NCI-H2107 treated with DMSO at 0.1 percent for 48 hours (cell line): ENCODE data around the gene GNG7.
"Not testable (repeated sequence)": the region's sequence is repeated elsewhere in the genome, so short reads cannot be mapped to it uniquely, and the experiment has no call there.

Experiments
- DNase-seq: peaks from one replicate; lab custom pipeline; 2025; ENCODE audit not compliant: unreplicated experiment; lab: John Stamatoyannopoulos, UW

GNG7 gene

DNA sequence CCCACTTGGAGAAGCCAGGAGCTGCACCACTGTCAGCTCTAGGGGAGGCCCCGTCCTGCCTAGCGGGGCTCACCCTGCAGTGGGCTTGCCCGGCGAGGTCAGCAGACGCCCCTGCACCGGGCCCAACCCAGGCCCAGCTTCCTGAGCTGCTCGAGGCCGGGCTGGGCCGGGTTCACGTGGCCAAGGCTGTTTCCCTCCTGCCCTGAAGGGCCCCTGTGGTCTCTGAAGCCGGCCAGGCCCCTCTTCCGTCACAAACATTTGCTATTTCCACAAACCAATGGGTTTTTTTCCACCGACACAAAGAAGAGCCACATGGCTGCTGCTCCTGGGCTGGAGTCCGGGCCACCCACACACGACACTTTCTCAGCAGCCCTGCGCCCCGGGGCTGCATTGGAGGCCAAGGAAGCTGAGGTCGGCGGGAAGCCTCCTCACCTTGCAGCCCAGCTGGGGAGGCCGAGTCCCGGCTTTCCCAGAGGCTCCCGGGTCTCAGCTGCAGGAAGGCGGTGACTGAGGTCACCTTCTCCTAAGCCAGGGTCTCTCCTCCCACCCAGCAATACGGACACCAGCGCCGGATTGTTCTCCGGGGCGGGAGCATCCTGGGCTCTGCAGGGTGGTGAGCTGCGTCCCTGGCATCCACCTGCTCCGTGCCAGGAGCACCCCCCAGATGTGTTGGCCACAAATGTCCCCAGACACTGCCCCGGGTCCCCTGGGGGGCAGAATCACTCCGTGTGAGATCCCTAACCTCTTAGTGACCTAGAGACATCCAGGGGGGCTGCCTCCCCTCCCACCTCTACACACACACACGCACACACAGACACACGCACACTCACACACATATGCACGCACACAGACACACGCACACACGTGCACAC, 146.0 kb downstream of the GNG7 start:
- DNase-seq = no peak

DNA sequence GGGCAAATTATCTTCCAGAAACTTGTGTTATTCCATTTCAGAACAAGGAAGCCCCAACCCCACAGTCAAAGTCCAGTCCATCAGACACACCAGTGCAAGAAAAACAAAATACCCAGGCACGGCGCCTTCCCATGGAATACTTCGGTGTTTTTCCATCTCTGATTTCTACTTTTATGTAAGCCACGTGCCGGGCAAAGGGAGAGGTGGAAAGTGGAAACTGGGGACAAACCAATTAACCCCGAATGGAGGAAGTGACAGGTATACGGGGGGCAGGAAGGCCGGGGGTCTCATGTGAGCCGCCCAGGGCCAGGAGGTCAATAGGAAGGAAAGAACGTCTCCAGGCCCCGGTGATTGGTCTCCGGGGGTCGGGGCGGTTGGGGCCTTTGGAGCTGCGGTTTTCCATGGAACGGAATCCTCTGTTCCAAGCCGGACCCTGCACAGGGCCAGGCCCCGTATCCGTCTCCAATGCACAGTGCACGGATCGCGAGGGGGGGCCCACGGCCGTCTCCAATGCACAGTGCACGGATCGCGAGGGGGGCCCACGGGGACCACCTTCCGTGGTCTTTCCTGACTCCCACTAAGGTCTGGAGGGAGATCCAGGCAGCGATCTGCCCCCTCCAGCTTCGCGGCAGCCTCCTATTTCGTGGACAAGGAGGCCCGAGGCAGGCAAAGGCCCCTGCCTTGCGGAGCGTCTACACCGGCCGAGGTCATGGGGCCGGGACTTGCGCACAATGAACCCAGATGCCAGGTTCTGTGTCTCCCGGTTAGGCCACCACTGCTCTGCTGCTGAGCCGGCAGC, 146.9 kb downstream of the GNG7 start:
- DNase-seq = no peak

DNA sequence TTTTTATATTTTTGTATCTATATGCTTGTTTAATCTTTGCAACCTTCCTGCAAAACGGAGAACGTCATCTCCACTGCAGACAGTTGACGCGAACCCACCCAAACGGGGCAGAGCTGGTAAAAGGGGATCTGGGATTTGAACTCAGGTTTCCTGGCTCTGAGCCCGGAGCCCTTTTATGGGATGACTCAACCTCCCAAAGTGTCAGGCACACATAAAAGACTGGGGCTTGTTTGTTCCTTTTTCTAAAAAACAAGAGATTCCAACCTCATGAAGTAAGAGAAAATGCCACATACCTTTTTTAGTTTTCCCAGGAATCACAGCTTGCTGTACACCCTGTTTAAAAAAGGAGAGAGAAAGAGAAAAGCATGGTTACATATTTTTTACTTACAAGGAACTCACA, 147.6 kb downstream of the GNG7 start:
- DNase-seq = no peak

DNA sequence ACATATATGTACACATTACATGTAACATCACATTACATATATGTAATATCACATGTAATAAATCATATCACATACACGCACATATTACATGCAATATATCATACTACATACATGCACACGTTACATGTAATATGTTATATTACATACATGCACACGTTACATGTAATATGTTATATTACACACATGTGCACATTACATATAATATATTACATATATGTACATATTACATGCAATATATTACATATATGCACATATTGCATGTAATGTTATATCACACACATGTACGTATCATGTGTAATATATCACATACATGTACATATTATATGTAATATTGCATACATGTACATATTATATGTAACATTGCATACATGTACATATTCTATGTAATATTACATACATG, 149.0 kb downstream of the GNG7 start:
- DNase-seq = no peak

DNA sequence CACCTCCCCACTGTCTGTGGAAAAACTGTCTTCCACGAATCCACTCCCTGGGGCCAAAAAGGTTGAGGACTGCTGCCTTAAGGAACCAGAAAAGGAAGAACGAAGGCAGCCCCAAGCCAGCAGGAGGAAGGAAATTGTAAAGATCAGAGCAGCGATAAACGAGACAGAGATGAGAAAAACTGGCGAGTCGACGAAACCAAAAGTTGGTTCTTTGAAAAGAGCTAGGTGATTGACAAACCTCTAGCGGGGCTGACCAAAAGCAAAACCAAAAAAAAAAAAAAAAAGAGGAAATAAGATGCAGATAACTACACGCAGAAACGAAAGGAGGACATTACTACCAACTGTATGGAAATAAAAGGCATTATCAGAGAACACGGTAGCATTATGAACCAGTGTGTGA, 149.6 kb downstream of the GNG7 start:
- no peak for DNase-seq

DNA sequence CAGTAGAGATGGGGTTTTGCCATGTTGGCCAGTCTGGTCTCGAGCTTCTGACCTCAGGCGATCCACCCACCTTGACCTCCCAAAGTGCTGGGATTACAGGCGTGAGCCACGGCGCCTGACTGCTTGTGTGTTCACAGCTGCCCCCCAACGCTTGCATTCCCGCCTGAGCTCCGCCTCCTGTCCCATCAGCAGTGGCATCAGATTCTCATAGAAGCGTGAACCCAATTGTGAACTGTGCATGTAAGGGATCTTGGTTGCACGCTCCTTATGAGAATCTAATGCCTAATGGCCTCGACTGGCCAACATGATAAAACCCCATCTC, 150.7 kb downstream of the GNG7 start:
- no peak for DNase-seq

DNA sequence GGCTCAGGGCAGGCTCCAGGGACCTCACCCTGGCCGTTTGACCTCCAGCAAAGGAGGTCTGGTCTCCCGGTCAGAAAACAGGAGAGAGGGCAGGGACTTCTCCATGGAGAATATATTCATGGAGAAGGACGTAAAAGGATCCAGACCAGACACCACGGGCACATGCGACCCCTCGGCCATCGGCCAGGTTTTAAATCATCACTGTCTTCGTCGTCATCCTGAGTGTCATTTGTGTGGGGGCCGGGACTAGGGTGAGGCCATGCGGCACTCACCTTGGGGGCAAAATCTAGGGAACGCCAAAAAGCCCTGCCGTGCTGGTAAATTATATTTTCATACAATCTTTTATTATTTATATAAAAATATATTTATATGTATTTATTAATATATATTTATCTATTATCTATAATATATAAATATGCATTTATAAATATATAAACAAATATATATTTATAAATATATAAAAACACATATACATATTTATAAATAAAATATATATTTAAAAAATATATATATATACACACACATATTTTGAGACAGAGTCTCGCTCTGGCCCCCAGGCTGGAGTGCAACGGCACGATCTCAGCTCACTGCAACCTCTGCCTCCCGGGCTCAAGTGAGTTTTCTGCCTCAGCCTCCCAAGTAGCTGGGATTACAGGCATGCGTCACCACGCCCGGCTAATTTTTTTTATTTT, 151.2 kb downstream of the GNG7 start:
- DNase-seq = no peak

DNA sequence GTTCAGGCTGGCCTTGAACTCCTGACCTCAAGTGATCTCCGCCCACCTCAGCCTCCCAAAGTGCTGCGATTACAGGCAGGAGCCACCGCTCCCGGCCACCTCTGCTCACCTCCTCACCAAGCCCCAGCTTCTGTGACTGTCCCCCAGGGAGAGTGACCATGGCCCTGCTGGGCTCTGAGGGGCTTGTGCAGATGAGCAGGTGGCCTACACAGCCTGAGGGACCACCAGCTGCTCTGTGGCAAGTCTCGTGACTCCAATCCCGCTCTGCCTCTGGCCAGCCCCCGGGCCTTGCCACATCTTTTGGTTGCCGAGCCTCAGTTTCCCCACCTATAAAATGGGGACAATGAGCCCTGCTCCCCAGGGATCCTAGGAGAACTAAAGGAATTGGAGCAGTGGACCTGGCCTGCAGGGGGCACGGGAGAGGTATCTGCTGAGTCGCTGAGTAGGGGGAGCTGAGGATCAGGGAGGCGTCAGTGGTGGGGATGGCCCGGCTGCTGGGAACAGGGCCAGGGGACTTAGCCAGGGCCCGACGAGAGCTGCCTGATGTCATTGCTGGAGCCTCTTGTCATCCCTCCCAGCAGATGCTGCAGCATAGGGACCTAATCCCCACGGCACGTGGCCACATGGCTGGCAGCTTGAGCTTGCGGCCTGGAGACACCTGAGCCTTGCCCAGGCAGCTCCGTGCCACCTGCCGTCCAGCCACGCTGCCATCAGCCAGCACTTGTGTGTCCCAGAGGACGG, 151.9 kb downstream of the GNG7 start:
- DNase-seq = peak; percentile 52

DNA sequence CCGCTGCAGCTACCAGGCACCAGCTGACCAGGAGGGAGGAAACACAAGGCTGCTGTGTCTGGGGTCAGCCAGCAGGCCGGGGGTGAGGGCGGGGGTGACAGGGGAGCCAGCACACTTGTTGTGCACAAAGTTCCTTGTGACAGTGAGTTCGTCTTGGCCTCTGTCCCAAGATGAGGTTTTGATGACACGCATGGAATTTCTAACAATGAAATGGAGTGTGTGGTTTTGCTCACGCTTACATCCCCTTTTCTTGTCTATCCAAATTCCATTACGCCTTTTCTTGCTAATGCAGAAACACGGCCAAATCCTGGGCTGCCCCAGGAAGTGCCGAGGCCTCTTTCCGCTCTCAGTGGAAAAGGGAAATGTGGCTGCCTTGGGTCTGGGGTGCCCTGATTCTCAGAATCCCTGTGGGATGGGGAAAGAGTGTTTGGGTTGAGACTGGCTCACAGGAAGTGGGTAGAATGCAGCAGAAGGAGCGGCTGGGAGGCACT, 152.7 kb downstream of the GNG7 start:
- no peak for DNase-seq

DNA sequence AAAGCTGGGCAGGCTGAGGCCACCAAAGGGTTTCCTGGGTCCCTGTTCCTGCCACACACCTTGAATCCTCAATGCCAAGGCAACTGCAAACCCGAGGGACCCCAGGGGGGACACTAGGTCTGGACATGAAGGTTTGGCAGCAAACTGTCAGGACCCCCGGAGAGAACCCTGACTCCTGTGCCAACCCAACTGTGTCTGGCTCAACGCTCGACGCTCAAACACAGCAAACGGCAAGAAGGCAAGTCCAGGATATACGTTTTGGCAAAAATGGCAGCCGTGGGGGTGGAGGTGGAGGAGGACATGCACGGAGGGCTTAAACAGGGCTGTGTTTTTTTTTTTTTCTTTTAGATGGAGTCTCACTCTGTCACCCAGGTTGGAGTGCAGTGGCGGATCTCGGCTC, 153.5 kb downstream of the GNG7 start:
- no peak for DNase-seq

DNA sequence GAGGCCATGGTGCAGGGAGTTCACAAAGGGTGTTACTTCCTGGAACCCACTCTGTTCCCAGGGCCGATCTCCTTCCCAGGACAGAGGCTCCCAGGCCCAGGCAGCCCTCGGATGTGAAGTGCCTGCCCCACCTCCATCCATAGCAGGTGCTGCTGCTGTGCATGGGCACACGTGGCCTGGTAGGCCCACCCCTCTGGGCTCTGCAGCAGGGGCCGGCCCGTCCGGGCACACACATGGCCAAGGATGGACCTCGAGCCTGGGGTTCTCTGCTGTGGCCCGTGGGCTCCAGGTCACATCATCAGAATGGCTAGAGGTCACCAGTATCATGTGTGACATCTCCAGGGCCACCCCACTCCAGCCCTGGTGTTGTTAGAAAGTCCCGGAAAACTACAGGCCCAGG, 154.8 kb downstream of the GNG7 start:
- DNase-seq = no peak

DNA sequence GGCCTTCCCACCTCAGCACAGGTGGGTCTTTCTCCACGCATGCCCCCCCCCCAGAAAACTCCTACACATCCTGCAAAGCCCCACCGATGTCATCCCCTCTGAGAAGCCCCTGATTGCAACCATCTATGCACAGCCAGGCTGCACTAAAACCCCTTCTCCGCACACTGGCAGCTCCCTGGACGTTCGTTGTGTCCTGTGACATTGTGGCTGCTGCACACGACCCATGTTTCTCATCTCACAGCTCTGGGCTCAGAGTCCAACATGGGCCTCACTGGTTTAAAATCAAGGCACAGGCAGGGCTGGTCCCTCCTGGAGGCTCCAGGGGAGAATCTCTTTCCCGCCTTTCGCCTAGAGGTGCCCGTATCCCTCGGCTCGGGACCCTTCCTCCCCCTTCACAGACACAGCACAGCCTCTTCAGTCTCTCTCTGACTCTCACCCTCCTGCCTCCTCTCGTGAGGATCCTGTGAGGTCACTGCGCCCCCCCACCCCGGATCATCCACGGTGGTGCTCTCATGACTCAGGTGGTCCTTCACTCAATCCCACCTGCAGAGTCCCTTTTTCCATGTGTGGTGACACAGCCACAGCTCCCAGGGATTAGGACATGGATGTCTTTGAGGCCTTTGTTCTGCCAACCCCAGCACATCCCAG, 155.3 kb downstream of the GNG7 start:
- DNase-seq = no peak

DNA sequence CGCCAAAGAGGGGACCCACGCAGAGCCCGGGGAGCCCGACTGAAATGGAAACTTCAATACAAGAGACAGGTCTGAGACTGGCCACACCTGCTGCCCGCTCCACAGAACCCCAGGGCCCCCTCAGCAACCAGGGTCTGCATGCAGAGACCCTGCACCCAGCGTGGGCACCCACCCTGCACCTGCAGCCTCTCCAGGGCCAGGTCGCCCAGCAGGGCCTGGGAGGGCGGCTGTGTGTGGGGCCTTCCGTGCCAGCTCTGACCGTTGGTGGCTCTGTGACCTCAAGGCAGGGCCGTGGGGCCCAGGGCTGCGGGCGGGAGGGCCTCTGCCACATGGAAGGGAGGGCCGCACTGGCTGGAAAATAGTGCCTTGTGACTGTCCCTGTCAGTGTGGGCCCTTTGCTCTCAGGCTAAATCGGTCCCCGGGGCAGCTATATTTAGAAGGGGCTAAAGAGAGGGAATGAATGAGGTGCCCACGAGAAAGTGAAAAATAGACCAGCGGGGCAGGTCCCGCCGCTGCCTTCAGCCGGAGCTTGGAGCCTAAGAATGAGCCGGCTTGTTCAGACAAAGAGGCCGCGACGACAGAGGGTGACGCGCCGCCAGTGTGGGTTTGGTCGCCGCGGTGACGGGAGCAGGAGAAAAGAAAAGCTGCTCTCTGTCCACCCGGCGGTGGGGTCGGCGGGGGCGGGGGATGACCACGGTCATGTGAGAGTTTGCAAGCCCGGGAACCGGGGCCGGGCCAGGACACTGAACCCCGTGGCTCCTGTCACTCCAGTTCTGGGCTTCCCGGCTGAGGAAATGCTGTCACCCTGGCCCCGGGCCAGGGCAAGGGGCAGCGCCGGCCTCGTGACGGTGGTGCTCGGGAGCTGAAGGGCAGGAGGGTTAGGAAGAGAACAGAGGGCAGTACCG, 156.1 kb downstream of the GNG7 start:
- DNase-seq = no peak

DNA sequence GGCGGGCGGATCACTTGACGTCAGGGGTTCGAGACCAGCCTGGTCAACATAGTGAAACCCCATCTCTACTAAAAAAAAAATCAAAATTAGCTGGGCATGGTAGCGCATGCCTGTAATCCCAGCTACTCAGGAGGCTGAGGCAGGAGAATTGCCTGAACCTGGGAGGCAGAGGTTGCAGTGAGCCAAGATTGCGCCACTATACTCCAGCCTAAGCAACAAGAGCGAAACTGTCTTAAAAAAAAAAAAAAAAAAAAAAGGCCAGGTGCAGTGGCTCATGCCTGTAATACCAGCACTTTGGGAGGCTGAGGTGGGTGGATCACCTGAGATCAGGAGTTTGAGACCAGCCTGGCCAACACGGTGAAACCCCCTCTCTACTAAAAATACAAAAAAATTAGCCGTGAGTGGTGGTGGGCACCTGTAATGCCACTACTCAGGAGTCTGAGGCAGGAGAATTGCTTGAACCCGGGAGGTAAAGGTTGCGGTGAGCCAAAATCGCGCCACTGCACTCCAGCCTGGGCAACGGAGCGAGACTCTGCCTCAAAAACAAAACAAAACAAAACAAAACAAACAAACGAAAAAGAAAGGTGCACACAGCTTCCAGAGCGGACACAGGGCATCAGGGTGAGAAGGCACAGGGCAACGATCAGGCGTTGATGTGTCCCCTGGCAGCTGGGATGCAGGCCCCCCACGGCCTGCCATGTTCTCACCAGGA, 156.9 kb downstream of the GNG7 start:
- DNase-seq = not testable (repeated sequence)

DNA sequence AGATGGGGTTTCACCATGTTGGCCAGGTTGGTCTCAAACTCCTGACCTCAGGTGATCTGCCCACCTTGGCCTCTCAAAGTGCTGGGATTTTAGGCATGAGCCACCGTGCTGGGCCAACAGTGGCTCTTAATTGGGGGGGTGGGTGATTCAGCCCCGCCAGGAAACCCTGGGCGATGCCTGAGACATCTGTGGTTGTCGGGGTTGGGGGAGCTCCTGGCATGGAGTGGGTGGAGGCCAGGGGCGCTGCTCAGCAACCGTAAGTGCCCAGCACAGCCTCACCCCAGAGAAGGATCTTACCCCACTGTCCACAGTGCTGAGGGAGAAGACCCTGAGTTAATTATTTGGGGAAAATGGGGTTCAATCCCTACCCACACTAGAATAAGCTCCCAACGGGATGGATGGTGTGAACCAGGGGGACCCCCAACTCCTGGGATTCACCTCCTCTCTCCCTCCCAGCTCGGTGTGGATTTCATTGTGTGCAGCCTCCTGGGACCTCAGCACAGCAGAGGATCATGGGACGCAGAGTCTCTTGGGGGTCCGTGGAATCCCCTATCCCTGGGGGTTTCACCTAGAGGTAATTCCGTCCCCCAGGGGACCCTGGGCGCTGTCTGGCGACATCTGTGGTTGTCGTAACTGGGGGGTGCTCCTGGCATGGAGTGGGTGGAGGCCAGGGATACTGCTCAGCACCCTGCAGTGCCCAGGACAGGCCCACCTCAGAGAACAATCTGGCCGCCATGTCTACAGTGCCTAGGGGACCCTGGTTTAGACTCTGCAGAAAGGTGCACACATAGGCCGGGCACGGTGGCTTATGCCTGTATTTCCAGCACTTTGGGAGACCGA, 157.7 kb downstream of the GNG7 start:
- no peak for DNase-seq

DNA sequence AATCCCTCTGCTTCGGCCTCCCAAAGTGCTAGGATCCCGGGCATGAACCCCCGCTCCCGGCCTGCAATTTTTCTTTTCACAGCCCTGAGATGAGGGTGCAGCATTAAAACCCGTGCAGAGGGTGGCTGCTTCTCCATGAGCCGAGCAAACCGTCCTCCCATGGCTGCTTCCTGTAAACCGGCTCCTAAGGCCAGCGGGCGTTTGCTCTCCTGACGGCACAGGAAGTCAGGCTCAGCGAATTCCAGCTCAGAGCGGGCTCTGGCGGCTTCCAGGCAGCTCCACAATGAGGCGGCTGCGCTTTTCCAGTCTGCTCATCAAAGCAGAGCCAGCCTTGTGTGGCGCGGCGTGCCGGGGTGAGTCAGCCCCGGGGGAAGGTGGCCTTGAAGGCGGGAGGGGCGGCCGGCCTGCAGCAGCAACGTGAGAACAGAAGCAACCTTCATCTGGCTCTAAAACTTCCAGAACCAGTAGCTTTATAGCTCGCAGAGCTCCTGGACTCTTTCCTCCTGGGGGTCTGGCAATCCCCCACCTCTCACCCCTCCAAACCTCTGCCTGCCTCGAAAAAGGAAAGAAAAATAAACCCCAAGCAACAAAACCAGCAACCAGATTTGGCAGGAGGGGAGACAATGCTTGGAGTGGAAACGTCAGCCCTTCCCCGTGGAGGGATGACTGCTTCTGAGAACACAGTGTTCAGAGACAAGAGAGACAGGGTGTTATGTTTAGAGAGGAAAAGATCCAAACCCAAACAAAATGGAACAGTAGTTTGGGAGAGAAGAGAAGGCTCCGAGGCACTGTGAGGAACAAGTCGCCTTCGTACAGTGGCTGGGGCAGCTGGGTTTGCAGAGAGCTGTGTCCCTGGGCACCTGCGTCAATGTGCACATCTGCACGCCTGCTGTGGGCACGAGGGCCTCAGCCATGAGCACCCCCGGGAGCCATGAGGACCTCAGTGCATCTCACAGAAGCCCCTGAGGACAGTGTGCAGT, 158.7 kb downstream of the GNG7 start:
- peak; percentile 47 for DNase-seq

DNA sequence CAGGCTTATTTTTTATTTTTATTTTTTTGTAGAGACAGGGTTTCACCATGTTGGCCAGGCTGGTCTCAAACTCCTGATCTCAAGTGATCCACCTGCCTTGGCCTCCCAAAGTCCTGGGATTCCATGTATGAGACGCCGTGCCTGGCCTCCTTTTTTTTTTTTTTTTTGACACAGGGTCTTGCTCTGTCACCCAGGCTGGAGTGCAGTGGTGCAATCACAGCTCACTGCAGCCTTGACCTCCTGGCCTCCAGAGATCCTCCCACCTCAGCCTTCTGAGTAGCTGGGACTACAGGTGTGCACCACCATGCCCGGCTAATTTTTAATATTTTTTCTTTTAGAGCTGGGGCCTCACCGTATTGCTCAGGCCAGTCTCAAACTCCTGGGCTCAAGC, 159.4 kb downstream of the GNG7 start:
- not testable (repeated sequence) for DNase-seq
